HG03097 (cell line): ENCODE results near the gene NDUFA13.

Source experiments
- ATAC-seq: cut with Tn5 transposase; IDR thresholded peaks from one replicate; pipeline ENCODE4 v1.9.1; 2021; ENCODE audit not compliant: unreplicated experiment, low FRiP score

NDUFA13 gene

DNA sequence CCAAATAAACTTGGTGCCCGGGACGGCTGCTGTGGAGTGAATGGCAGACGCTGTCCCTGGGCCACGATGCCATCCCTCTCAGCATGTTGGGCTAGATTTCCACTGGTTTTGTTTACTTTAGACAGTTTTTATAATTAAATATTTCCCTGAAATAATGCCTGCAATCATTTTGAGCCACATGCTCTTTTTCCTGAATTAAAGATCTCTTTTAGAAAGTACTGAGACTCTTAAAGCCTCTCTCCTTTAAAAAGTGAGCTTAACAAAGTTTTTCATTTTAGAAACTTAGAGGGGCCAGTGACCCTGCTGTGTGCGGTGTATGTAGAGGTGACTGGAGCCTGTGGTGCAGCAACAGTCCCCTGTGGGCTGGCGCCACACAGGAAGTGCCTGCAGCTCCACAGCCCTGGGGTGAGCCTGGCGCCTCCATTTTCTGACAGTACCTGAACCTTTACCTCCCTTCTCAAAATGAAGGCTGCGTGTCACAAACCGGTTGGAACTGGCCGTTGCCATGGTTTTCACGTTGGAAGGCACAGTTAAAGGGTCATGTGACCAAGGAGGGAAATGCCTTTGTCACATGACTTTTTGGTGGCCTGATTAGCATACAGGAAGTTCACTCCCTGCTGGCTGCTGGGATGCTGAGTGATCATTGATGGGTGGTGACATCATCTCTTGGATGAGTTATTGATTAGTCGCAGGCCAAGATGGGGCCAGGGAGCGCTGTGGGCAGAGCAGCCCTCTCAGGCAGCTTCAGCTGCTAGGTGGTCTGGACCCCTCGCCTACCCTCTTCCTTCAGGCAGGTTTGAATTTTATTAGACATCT, 26.9 kb upstream of the NDUFA13 start:
- peak; percentile 51 for ATAC-seq

DNA sequence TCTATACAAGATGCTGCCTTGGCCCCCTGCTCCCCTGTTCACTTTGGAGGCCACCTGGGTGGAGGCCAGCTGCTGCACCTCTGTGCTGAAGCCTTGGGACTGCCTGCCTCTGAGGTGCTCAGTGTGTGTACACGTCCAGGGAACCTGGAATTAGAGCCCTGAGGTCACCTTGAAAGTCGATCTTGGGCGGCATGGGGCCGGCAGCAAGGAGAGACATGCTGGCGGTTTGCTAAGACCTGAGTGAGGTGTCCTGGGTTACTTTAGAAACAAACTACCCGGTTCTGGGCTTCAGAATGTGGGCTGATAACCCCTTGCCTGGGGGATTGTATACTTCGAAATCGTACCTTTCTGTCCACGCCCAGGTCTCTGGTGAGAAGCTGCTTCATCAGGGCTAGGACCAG, 26.2 kb upstream of the NDUFA13 start:
- ATAC-seq = no peak

GRCh38 chr19:19490214-19490968, 25.6 kb upstream of the NDUFA13 start:
- ATAC-seq = no peak

DNA sequence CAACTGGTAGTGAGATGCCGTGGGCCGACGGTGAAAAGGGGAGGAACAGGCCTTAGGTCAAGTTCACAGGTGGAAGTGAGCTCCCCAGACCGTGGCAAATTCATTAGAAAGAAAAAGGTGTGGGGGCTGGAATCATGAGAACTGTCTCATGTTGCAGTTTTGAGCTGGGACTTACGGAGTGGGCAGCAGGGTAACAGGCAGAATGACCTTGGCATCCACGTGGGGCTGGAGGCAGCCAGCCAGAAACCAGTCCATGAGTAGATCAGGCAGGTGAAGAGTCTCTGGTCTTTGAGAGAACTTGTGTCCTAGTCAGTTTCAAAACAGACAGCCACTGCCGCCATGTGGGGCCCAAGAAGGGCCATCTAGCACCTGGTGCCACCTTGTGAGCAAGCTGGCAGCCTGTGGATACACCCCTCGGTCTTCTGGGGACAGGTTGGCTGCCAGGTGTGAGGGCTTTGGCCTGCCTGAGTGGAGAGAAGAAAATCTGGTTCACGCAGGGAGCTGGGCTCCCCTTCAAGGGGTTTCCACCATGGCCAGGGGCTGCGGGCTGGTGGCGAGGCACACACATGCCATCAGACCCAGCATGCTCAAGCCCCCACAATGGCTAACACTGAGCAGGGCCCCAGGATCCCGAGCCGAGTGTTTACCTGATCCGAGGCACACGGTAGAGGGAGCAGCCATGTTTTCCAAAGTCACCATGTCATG, 24.6 kb upstream of the NDUFA13 start:
- no peak for ATAC-seq

DNA sequence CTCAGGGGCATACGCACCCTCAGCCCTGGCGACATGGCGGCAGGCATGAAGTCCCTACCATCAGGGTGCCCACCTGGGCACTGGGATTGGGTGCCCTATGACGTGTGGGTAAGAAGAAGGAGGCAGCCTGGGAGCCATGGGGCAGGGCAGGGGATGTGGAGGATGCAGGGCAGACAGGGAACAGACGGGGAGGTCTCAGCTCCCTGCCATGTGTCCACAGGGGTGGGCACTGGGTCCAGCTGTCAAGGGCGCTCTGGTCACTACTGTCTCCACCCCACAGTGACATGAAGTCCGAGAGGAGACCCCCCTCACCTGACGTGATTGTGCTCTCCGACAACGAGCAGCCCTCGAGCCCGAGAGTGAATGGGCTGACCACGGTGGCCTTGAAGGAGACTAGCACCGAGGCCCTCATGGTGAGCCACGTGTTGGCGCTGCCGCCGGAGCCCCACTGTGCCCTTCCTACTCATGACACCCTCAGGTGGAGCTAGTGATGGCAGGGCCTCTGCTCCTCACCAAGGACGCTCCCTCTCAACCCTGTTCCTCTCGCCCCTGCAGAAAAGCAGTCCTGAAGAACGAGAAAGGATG, 23.9 kb upstream of the NDUFA13 start:
- no peak for ATAC-seq

- no peak for ATAC-seq
Measured at GRCh38 chr19:19493841-19494546, 22.0 kb upstream of the NDUFA13 start.

DNA sequence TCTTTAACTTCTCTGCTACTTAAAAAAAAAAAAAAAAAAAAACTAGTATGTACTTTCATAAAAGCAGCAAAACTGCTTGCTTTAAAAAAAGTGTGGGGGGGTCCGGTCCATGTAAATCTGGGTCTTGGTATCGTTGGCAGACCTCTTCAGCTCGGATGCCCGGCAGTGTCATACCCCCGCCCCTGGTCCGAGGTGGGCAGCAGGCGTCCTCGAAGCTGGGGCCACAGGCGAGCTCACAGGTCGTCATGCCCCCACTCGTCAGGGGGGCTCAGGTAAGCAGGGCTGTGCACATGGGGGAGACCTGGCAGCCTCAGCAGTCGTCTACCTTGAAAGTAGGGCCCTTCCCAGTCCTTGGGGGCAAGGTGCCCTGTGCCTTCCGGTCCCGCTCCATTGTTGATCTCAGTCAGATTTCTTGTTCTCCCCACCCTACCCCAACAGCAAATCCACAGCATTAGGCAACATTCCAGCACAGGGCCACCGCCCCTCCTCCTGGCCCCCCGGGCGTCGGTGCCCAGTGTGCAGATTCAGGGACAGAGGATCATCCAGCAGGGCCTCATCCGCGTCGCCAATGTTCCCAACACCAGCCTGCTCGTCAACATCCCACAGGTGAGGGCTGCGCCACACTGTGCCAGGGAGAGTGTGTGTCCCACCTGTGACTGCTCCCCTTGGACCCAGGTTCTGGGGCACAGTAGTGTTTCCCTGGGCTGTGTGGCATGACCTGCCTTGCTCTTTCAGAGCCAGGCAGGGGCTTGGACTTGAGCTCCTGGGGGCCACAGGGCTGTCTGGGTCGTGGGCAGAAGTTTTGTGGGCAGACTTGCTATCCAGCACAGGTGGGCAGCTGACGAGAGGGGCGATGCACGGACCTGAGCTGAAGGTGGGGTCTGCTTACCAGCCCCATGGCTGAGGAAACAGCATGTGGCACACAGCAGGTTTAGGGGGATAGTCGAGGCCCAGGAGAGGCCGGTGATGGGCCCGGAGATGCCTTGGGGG, 20.1 kb upstream of the NDUFA13 start:
- no peak for ATAC-seq

- ATAC-seq = no peak
Measured at GRCh38 chr19:19498255-19498991, 17.6 kb upstream of the NDUFA13 start.

GRCh38 chr19:19499272-19499995, 16.6 kb upstream of the NDUFA13 start:
- no peak for ATAC-seq

- no peak for ATAC-seq
Measured at GRCh38 chr19:19500975-19501644, 14.9 kb upstream of the NDUFA13 start.

- no peak for ATAC-seq
Measured at GRCh38 chr19:19501798-19502197, 14.2 kb upstream of the NDUFA13 start.

GRCh38 chr19:19502281-19502680, 13.7 kb upstream of the NDUFA13 start:
- ATAC-seq = no peak

GRCh38 chr19:19502808-19503602, 13.0 kb upstream of the NDUFA13 start:
- no peak for ATAC-seq

- ATAC-seq = no peak
Measured at GRCh38 chr19:19504754-19505668, 11.0 kb upstream of the NDUFA13 start.

DNA sequence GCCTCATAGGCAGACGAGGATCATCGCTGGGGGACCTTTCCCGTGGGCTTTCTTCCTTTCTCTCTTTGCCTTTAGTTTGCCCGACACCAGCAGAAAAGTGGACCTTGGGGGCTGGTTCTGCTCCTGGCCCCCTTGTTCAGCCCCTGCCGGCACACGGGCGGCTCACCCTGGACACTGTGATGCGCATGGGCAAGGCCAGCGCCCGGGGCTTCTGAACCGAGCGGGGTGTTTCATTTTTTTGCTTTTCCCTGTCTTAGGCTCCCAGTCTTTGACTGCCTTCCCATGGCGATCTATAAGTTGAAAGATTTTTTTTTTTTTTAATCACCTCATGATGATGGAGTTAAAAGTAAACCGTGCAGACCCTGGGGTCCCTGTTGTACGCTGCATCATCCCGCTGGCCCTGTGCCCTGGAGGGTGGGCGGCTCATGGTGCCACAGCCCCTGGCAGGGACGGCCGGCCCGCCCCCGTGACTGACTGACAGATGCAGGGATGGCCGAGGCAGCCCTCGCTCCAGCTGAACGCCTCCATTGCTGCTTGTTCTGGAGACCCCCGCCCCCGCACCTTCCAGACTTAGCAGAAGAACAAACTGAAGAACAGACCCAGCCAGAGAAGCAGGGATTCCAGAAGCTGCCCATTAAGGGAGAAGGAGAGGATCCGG, 10.2 kb upstream of the NDUFA13 start:
- no peak for ATAC-seq
